Prostate gland (tissue), 2 donors: ENCODE measurements around the gene FBXO40.

Experiments
- CTCF ChIP-seq, 4 experiments: fragments of 200-600 bp in 2 of 4; fragments of 450-650 bp in 2 of 4; sonication (generic) in 2 of 4; IDR thresholded peaks; 1 replicate in 3 of 4; 2 replicates in 1 of 4; pipeline ENCODE4 v1.5.1; 2016 to 2019; ENCODE audit warnings: antibody characterized with exemption in 4 of 4, mild to moderate bottlenecking in 2 of 4, moderate library complexity in 2 of 4
- POLR2A ChIP-seq: fragments of 450-650 bp; IDR thresholded peaks from one replicate; pipeline ENCODE4 v1.6.1; 2016; ENCODE audit warnings: antibody characterized with exemption, mild to moderate bottlenecking
- POLR2AphosphoS5 ChIP-seq: sonication (generic); formaldehyde crosslinking; IDR thresholded peaks from one replicate; pipeline ENCODE4 v1.6.1; 2017; ENCODE audit warnings: antibody characterized with exemption

- TF ChIP-seq POLR2A: no peak
- no peak for TF ChIP-seq CTCF (IDR thresholded peaks at IDR 0.05)
- TF ChIP-seq POLR2AphosphoS5: no peak
These were observed 37.2 kb downstream of the FBXO40 start for GRCh38 chr3:121630355-121630754.
